Adipocyte (in vitro differentiated cells): Measurements from ENCODE around the gene EFNA5.
A peak's percentile ranks its signal among the peaks of the same experiment; 100 is the strongest.

ENCODE experiments used
- DNase-seq: peaks from one replicate; pipeline ENCODE4 v3.0.0-alpha.2; 2015; ENCODE audit warnings: low read depth
- H3K27me3 ChIP-seq: replicated peaks from 2 replicates; pipeline ENCODE4 v1.7.0; 2013; ENCODE audit warnings: mild to moderate bottlenecking, low read length, moderate library complexity; ENCODE audit not compliant: control insufficient read depth, insufficient read depth
- H3K36me3 ChIP-seq: 2 replicates; pipeline ENCODE4 v1.7.0; 2013; ENCODE audit warnings: low read length, mild to moderate bottlenecking, moderate library complexity; ENCODE audit not compliant: control insufficient read depth, insufficient read depth, severe bottlenecking
- H3K4me1 ChIP-seq: 2 replicates; pipeline ENCODE4 v1.7.0; 2013; ENCODE audit warnings: mild to moderate bottlenecking, low read length, moderate library complexity; ENCODE audit not compliant: control insufficient read depth, insufficient read depth
- H3K4me3 ChIP-seq: 2 replicates; pipeline ENCODE4 v1.7.0; 2013; ENCODE audit warnings: mild to moderate bottlenecking, low read length, moderate library complexity
- H3K9ac ChIP-seq: 2 replicates; pipeline ENCODE4 v1.7.0; 2013; ENCODE audit warnings: mild to moderate bottlenecking, low read length, moderate library complexity
- H3K9me3 ChIP-seq: 2 replicates; pipeline ENCODE4 v1.7.0; 2013; ENCODE audit warnings: mild to moderate bottlenecking, low read length, moderate library complexity; ENCODE audit not compliant: control insufficient read depth

Gene EFNA5

GRCh38 chr5:107398703-107399102 lies 272.0 kb downstream of the EFNA5 start:
- Histone ChIP-seq H3K4me1 (peaks cover 21% of the 10 kb centered on the region), H3K36me3 (no peaks in the 10 kb centered on the region), H3K9ac (no peak overlapping the region), H3K9me3 (no peaks in the 10 kb centered on the region), H3K27me3 (no peaks in the 10 kb centered on the region), H3K4me3 (no peak overlapping the region)
- no peak for DNase-seq

- no peaks in the 10 kb centered on the region for H3K9me3 ChIP-seq
- H3K4me3 ChIP-seq: no peak overlapping the region
- no peaks in the 10 kb centered on the region for H3K36me3 ChIP-seq
- no peaks in the 10 kb centered on the region for H3K27me3 ChIP-seq
- no peak overlapping the region for H3K9ac ChIP-seq
- H3K4me1 ChIP-seq: peaks cover 11% of the 10 kb centered on the region
- no peak for DNase-seq
Observed at GRCh38 chr5:107396351-107396690, 274.4 kb downstream of the EFNA5 start.

- DNase-seq: no peak
- no peak overlapping the region for H3K9ac ChIP-seq
- H3K4me3 ChIP-seq: no peak overlapping the region
- peaks cover 11% of the 10 kb centered on the region for H3K4me1 ChIP-seq
- H3K27me3 ChIP-seq: no peaks in the 10 kb centered on the region
- no peaks in the 10 kb centered on the region for H3K36me3 ChIP-seq
- H3K9me3 ChIP-seq: no peaks in the 10 kb centered on the region
Observed at GRCh38 chr5:107395632-107396350, 274.9 kb downstream of the EFNA5 start.

- H3K36me3 ChIP-seq: no peaks in the 10 kb centered on the region
- H3K4me3 ChIP-seq: no peak overlapping the region
- DNase-seq: peak; percentile 53
- no peaks in the 10 kb centered on the region for H3K9me3 ChIP-seq
- peaks cover 19% of the 10 kb centered on the region for H3K4me1 ChIP-seq
- no peak overlapping the region for H3K9ac ChIP-seq
- no peaks in the 10 kb centered on the region for H3K27me3 ChIP-seq
Observed at GRCh38 chr5:107393851-107394250, 276.9 kb downstream of the EFNA5 start.

GRCh38 chr5:107391787-107392186 lies 278.9 kb downstream of the EFNA5 start:
- Histone ChIP-seq H3K9ac (no peak overlapping the region), H3K4me1 (peaks cover 34% of the 10 kb centered on the region)

GRCh38 chr5:107389775-107390148 lies 281.0 kb downstream of the EFNA5 start:
- Histone ChIP-seq H3K4me3 (no peak overlapping the region), H3K4me1 (peaks cover 34% of the 10 kb centered on the region), H3K36me3 (no peaks in the 10 kb centered on the region), H3K27me3 (no peaks in the 10 kb centered on the region), H3K9ac (no peak overlapping the region), H3K9me3 (no peaks in the 10 kb centered on the region)
- no peak for DNase-seq

More at GRCh38 chr5:107391787-107392186, 278.9 kb downstream of the EFNA5 start:
- H3K36me3 ChIP-seq: no peaks in the 10 kb centered on the region
- H3K9me3 ChIP-seq: no peaks in the 10 kb centered on the region
- no peaks in the 10 kb centered on the region for H3K27me3 ChIP-seq
- no peak overlapping the region for H3K4me3 ChIP-seq
- no peak for DNase-seq

- peak overlapping the region; percentile 63 for H3K4me3 ChIP-seq
- H3K9ac ChIP-seq: peak overlapping the region; percentile 13
- no peaks in the 10 kb centered on the region for H3K27me3 ChIP-seq
- no peaks in the 10 kb centered on the region for H3K9me3 ChIP-seq
- H3K4me1 ChIP-seq: peaks cover 34% of the 10 kb centered on the region
- no peaks in the 10 kb centered on the region for H3K36me3 ChIP-seq
- peak; percentile 64 for DNase-seq
Observed at GRCh38 chr5:107389130-107389774, 281.5 kb downstream of the EFNA5 start.

GRCh38 chr5:107388141-107388861 lies 282.4 kb downstream of the EFNA5 start:
- Histone ChIP-seq H3K27me3 (no peaks in the 10 kb centered on the region), H3K36me3 (no peaks in the 10 kb centered on the region), H3K4me1 (peaks cover 25% of the 10 kb centered on the region), H3K4me3 (peak overlapping the region; percentile 63), H3K9ac (peak overlapping the region; percentile 47), H3K9me3 (no peaks in the 10 kb centered on the region)
- DNase-seq: peak; percentile 96

GRCh38 chr5:107387526-107388140 lies 283.1 kb downstream of the EFNA5 start:
- H3K9me3 ChIP-seq: no peaks in the 10 kb centered on the region
- peak overlapping the region; percentile 47 for H3K9ac ChIP-seq
- H3K4me1 ChIP-seq: peaks cover 23% of the 10 kb centered on the region
- no peaks in the 10 kb centered on the region for H3K36me3 ChIP-seq
- H3K27me3 ChIP-seq: no peaks in the 10 kb centered on the region
- H3K4me3 ChIP-seq: peak overlapping the region; percentile 63
- no peak for DNase-seq

GRCh38 chr5:107385708-107386107 lies 285.0 kb downstream of the EFNA5 start:
- Histone ChIP-seq H3K4me3 (no peak overlapping the region), H3K36me3 (no peaks in the 10 kb centered on the region), H3K27me3 (no peaks in the 10 kb centered on the region), H3K4me1 (peaks cover 23% of the 10 kb centered on the region), H3K9me3 (no peaks in the 10 kb centered on the region), H3K9ac (no peak overlapping the region)
- DNase-seq: no peak

- Histone ChIP-seq H3K36me3 (no peaks in the 10 kb centered on the region), H3K9me3 (no peaks in the 10 kb centered on the region), H3K4me3 (no peak overlapping the region), H3K4me1 (peaks cover 19% of the 10 kb centered on the region), H3K27me3 (no peaks in the 10 kb centered on the region), H3K9ac (no peak overlapping the region)
- no peak for DNase-seq
Observed at GRCh38 chr5:107384256-107384655, 286.5 kb downstream of the EFNA5 start.
